Right lobe of liver (tissue), 4 donors: ENCODE data around the gene SYT15B.
"Not testable (repeated sequence)": the region's sequence is repeated elsewhere in the genome, so short reads cannot be mapped to it uniquely, and the experiment has no call there.

Experiments
- POLR2A ChIP-seq: fragments of 450-650 bp; IDR thresholded peaks from one replicate; pipeline ENCODE4 v1.6.1; 2017; ENCODE audit warnings: antibody characterized with exemption, mild to moderate bottlenecking
- TF ChIP-seq, protein P1 (sequence below), 4 donors: fragments of 200-600 bp in 3 of 4; fragments of 450-650 bp in 1 of 4; IDR thresholded peaks; one replicate each; pipeline versions ENCODE4 v1.5.1 to v1.8.0; 2016 to 2022; ENCODE audit warnings: antibody characterized with exemption in 4 of 4, mild to moderate bottlenecking in 2 of 4
- donor health status: DM: no; HTN: no; CAD: no.
- donor health status: DM: no; HTN: no; CAD: no.
- donor health status: DM: no; HTN: yes; CAD: no.

DNA sequence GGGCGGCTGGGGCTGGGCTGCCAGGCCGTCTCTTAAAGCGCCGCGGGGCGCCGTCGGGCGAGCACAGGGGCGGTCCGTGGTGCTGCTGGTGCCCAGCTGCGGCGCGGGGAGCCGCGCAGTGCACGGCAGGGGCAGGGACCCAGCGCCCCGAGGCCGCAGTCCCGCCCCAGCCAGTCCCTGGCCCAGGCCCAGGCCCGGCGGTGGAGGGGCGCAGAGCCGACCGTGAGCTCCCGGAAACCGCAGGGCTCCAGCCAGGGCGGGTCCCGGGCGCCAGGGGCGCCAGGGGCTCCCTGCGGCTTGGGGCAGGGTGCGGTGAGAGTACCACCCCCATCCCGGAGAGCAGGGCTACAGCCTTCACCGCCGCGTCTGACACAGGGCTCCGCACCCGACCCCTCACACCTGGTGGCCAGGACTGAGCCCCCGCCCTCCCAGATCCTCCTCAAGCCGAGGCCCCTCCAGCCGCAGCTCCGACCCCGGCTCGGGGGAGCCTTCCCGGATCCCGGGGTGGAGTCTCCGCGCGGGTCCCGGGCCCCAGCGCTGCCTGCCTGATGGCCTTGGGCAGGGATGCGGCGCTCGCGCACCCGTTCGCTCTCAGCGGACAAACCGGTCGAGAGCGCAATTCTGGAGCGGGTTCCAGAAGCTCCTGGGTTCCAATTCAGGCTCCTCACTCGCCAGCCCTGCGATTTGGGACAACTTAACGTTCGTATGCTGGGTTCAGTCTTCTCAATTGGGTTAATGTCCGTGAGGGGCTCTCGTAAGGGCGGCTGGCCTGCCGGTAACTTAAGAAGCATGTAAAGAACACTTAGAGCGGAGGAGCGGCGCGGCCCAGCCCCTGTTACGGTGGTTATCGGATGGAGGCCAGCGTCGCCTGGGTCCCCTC is 478 bp downstream of the SYT15B start:
- TF ChIP-seq, protein P1, sequence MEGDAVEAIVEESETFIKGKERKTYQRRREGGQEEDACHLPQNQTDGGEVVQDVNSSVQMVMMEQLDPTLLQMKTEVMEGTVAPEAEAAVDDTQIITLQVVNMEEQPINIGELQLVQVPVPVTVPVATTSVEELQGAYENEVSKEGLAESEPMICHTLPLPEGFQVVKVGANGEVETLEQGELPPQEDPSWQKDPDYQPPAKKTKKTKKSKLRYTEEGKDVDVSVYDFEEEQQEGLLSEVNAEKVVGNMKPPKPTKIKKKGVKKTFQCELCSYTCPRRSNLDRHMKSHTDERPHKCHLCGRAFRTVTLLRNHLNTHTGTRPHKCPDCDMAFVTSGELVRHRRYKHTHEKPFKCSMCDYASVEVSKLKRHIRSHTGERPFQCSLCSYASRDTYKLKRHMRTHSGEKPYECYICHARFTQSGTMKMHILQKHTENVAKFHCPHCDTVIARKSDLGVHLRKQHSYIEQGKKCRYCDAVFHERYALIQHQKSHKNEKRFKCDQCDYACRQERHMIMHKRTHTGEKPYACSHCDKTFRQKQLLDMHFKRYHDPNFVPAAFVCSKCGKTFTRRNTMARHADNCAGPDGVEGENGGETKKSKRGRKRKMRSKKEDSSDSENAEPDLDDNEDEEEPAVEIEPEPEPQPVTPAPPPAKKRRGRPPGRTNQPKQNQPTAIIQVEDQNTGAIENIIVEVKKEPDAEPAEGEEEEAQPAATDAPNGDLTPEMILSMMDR (IDR thresholded peaks at IDR 0.05) = not testable (repeated sequence)
- TF ChIP-seq POLR2A = not testable (repeated sequence)
